ENCODE data around the gene TAAR2. TPM values are rescaled to one million over a fixed set of nuclear protein-coding genes. Genes with fewer than 3 reads are reported as not detected.

The TAAR2 gene
- polyA plus RNA-seq, 2 of the 4 experiments (the other 2 are of a cell fraction) = not detected

DNA sequence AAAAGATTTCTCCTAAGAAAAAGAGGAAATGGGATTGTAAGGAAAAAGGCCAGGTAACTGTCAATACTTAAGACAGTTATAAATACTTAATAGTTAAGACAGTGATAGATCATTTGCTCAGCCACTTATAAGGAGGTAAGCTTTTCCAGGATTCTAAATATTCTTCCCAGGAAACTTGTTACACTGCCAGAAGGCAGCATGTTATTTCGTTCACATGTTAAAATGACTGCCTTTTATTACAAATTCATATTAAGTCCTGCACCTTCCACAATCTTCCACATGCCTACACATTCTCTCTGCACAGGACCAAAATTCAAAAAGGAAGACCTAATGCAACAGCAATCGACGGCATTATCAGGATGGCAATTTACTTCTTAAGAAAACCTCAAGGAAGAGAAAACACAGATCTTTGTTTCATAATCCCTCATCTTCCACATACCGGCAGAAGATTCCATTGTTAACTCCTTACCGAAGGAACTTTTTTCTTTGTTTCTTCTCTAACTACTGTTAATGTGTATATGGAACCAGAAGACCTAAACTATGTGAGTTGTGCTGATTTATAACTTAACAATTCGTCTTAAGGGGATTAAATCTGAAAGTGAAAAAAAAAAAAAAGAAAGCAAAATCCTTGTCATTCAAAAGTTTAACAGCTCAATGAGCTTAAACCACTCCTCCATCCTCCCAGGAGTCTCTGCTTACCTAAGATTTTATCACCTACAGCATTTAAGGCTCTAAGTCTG lies 799 bp downstream of the TAAR2 start:
- TF ChIP-seq SMC3 (IDR thresholded peaks at IDR 0.05) (no peak), NFE2L2 (conservative IDR thresholded peaks at IDR 0.05; ENCODE audit: low read length) (no peak)
- no peak overlapping the region for H3K4me2 ChIP-seq
- no peak overlapping the region for H3K4me3 ChIP-seq
- POLR2A ChIA-PET = no interaction called here
- no peak for FAIRE-seq
- 40% methylated on average over 6 of the region's 6 CpGs for WGBS (ENCODE audit: missing lambda C conversion rate)
- no peak for ATAC-seq
- peaks cover 4% of the 10 kb centered on the region; the same call in 2 of the 3 replicates for H3K9me3 ChIP-seq
- no peak overlapping the region for H3K27ac ChIP-seq
- no peaks in the 10 kb centered on the region for H3K4me1 ChIP-seq
- CTCF ChIA-PET = no interaction called here
- no peak for DNase-seq (ENCODE audit: low read depth in 1 of 2, low spot score in 1 of 2)

GRCh38 chr6:132616677-132617076 lies 7.4 kb downstream of the TAAR2 start:
- FAIRE-seq (no peak), DNase-seq (ENCODE audit: low read depth in 1 of 2, low spot score in 1 of 2) (no peak)
- POLR2A ChIA-PET = no interaction called here

DNA sequence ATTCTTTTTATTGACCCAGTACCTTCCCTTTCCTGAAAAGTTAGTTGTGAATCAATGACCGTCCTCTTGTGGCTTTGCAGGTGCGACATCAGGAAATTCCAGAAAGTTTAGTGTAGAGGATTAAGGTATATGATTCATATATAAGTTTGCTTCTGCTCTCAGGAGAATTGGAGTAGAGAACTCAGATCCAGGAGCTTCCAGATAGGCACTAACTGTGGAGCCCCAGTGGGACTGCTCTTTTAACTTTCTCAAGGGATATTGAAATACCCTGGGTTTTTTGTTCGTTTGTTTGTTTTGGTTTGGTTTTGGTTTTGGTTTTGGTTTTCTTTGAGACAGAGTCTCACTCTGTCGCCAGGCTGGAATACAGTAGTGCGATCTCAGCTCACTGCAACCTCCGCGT lies 9.5 kb downstream of the TAAR2 start:
- TF ChIP-seq EHF (CRISPR knock-in tag; IDR thresholded peaks at IDR 0.05) (no peak), HOXB5 (CRISPR knock-in tag; IDR thresholded peaks at IDR 0.05) (no peak), ZC3H11A (IDR thresholded peaks at IDR 0.05) (no peak), GATA3 (IDR thresholded peaks at IDR 0.05; ENCODE audit: borderline replicate concordance) (no peak), CEBPB (IDR thresholded peaks at IDR 0.05) (no peak), FOSB (CRISPR knock-in tag; IDR thresholded peaks at IDR 0.05) (no peak), POLR2A (IDR thresholded peaks at IDR 0.05; ENCODE audit: low read length) (no peak), CTCF (IDR thresholded peaks at IDR 0.05) (no peak), PHF8 (IDR thresholded peaks at IDR 0.05; ENCODE audit: borderline replicate concordance, low read depth) (no peak), CBX8 (IDR thresholded peaks at IDR 0.05) (no peak), CHD4 (IDR thresholded peaks at IDR 0.05; ENCODE audit: borderline replicate concordance) (no peak), NFE2L2 (conservative IDR thresholded peaks at IDR 0.05; ENCODE audit: low read length) (no peak), ZSCAN20 (CRISPR knock-in tag; IDR thresholded peaks at IDR 0.05) (no peak), RARB (CRISPR knock-in tag; IDR thresholded peaks at IDR 0.05) (no peak), ATOH8 (CRISPR knock-in tag; IDR thresholded peaks at IDR 0.05; ENCODE audit: low read depth) (no peak), HEYL (CRISPR knock-in tag; IDR thresholded peaks at IDR 0.05) (no peak)
- TF ChIP-seq, protein P1, sequence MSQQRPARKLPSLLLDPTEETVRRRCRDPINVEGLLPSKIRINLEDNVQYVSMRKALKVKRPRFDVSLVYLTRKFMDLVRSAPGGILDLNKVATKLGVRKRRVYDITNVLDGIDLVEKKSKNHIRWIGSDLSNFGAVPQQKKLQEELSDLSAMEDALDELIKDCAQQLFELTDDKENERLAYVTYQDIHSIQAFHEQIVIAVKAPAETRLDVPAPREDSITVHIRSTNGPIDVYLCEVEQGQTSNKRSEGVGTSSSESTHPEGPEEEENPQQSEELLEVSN (IDR thresholded peaks at IDR 0.05; ENCODE audit: borderline replicate concordance, low read depth) = no peak
- TF ChIP-seq, protein P2, sequence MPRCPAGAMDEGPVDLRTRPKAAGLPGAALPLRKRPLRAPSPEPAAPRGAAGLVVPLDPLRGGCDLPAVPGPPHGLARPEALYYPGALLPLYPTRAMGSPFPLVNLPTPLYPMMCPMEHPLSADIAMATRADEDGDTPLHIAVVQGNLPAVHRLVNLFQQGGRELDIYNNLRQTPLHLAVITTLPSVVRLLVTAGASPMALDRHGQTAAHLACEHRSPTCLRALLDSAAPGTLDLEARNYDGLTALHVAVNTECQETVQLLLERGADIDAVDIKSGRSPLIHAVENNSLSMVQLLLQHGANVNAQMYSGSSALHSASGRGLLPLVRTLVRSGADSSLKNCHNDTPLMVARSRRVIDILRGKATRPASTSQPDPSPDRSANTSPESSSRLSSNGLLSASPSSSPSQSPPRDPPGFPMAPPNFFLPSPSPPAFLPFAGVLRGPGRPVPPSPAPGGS (IDR thresholded peaks at IDR 0.05) = no peak
- no peaks in the 10 kb centered on the region for H3K4me1 ChIP-seq
- ATAC-seq (no peak), FAIRE-seq (no peak), DNase-seq (ENCODE audit: low read depth in 1 of 2, low spot score in 1 of 2) (no peak)
- ChIA-PET POLR2A (no interaction called here), CTCF (no interaction called here)
- H3K9me3 ChIP-seq = no peaks in the 10 kb centered on the region
- H3K4me2 ChIP-seq = 0 out of 3 replicates have a peak overlapping the region, but pooled peaks have one; percentile 14
- no peak overlapping the region for H3K27ac ChIP-seq
- no peak overlapping the region for H3K4me3 ChIP-seq
- 61% methylated on average over 6 of the region's 7 CpGs for WGBS (ENCODE audit: missing lambda C conversion rate)

More at GRCh38 chr6:132616677-132617076, 7.4 kb downstream of the TAAR2 start:
- TF ChIP-seq ZFP36 (IDR thresholded peaks at IDR 0.05; ENCODE audit: borderline replicate concordance, partially characterized antibody) (no peak), RFX5 (IDR thresholded peaks at IDR 0.05) (no peak), NR3C1 (IDR thresholded peaks at IDR 0.05) (no peak), HOXB5 (CRISPR knock-in tag; IDR thresholded peaks at IDR 0.05) (no peak), EP300 (IDR thresholded peaks at IDR 0.05) (no peak), PHF8 (IDR thresholded peaks at IDR 0.05; ENCODE audit: borderline replicate concordance, low read depth) (no peak), CBX2 (IDR thresholded peaks at IDR 0.05; ENCODE audit: borderline replicate concordance, low read depth) (no peak)
- TF ChIP-seq, protein P2 (IDR thresholded peaks at IDR 0.05) = no peak
- no peak overlapping the region for H3K4me2 ChIP-seq
- CTCF ChIA-PET = no interaction called here
- 39% methylated on average over 1 of the region's 1 CpG for WGBS (ENCODE audit: missing lambda C conversion rate)
- no peak for ATAC-seq
- no peaks in the 10 kb centered on the region for H3K9me3 ChIP-seq
- H3K4me3 ChIP-seq = no peak overlapping the region
- no peak overlapping the region for H3K27ac ChIP-seq
- no peaks in the 10 kb centered on the region for H3K4me1 ChIP-seq

Data from A549 (cell line).